A549 treated with CpdA at 1 μM for 4 hours (cell line): Measurements from ENCODE around the gene CDKN2B-AS1. TPM values are rescaled to one million over a fixed set of nuclear protein-coding genes. Genes with fewer than 3 reads are reported as not detected.

Experiments
- total RNA-seq: library from RNA; stranded (reverse); fragments of 200-300 nt; extraction: Qiagen RNA extraction; gene quantifications from 5 replicates; pipeline ENCODE4 v1.2.3, GENCODE V29; 2022; ENCODE audit warnings: low read depth

Gene CDKN2B-AS1
- total RNA-seq, result not detected in 5 replicates

GRCh38 chr9:21994556-21995005, at the start of gene CDKN2B-AS1:
Gene CDKN2B-AS1 (plus strand): TSS chr9:21994791.

GRCh38 chr9:21993893-21994555, 567 bp upstream of the CDKN2B-AS1 start, which contains the start of gene CDKN2A:
Gene CDKN2A (minus strand): TSS chr9:21994392.

GRCh38 chr9:22008717-22009505, 14.3 kb downstream of the CDKN2B-AS1 start, which contains the start of gene CDKN2B:
Gene CDKN2B (minus strand): TSS chr9:22009305. CDS start chr9:22008953, 352 bp downstream.

Other genes with a start within 250 kb of the CDKN2B-AS1 start
- 7.9 to 23.3 TPM (median 12.0 TPM) in 5 replicates for gene MTAP, start 192.2 kb upstream of the CDKN2B-AS1 start, total RNA-seq
- gene CDKN2A, start 399 bp upstream of the CDKN2B-AS1 start, total RNA-seq, result 0.13 TPM in 1 of 5 replicates, not detected in the others
- gene CDKN2B, start 14.5 kb downstream of the CDKN2B-AS1 start, total RNA-seq, result not detected in 5 replicates